ENCODE data around the gene NAALADL2. TPM values are rescaled to one million over a fixed set of nuclear protein-coding genes. Genes with fewer than 3 reads are reported as not detected.

The NAALADL2 gene
- polyA plus RNA-seq, 3 donors: not detected

DNA sequence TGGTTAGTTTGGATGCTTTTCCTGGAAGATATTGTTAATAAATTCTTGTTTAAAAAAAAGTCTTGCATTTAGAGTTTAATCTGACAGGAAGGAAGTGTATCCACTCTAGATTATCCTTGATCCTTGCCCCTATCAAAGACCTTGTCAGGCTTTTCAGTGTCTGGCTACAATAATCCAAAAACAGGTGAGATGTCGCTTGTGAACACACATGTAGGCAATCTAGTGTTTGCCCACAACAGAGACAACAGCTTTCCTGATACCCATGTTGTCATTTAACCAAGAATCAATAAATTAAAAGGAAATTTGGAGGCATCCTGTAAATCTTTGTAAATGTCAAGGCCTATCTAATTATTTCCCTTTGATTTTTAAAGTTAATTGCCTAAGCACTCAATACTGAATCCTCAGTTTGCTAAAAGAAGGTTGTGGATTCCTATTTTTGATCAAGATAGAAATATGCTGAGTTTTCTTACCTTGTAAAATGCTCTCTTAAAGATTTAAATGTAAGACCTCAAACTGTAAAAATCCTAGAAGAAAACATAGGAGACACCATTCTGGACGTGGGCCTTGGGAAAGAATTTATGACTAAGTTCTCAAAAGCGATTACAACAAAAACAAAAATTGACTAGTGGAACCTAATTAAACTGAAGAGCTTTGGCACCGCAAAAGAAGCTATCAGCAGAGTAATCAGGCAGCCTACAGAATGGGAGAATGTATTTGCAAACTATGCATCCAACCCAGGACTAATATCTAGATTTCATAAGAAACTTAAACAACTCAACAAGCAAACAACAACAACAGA lies 207.7 kb downstream of the NAALADL2 start:
- intact Hi-C loops (cut with micrococcal nuclease): no loop called here
- Mint-ChIP-seq H3K4me1 (no peaks in the 10 kb centered on the region), H3K9me3 (peaks cover 0 to 10% (median 3%) of the 10 kb centered on the region in 7 donors), H3K27ac (no peak overlapping the region), H3K36me3 (no peaks in the 10 kb centered on the region), H3K4me3 (no peak overlapping the region), H3K27me3 (ENCODE audit: low read depth in 3 of 3) (no peaks in the 10 kb centered on the region)
- no peak overlapping the region for H3K9ac ChIP-seq (ENCODE audit: insufficient read depth, low read length, poor library complexity, severe bottlenecking)
- DNase-seq: no peak
- no peak overlapping the region for H3K27ac ChIP-seq (ENCODE audit: low read depth in 1 of 2, low read length in 2 of 2)
- H4K20me1 ChIP-seq (ENCODE audit: insufficient read depth, low read length): no peaks in the 10 kb centered on the region
- no peaks in the 10 kb centered on the region for H3K36me3 ChIP-seq (replicated peaks in 1 of 2; ENCODE audit: control insufficient read depth in 1 of 2, insufficient read depth in 2 of 2, low read length in 2 of 2)
- H3K9me3 ChIP-seq (replicated peaks in 1 of 2; ENCODE audit: control insufficient read depth in 1 of 2, insufficient read depth in 1 of 2, low read length in 2 of 2): peaks cover 6 to 8% of the 10 kb centered on the region in 2 donors
- no peak overlapping the region for H2AFZ ChIP-seq (ENCODE audit: insufficient read depth, low read depth, low read length, poor library complexity, severe bottlenecking)
- 90% methylated on average over 2 of the region's 4 CpGs for WGBS (ENCODE audit: insufficient coverage)
- H3K4me3 ChIP-seq (replicated peaks in 1 of 3; ENCODE audit: low read depth in 2 of 3, low read length in 3 of 3): no peak overlapping the region
- H3K79me2 ChIP-seq (ENCODE audit: insufficient read depth, low read length): no peaks in the 10 kb centered on the region
- H3K4me2 ChIP-seq (replicated peaks; ENCODE audit: extremely low read depth, low read length, poor library complexity, severe bottlenecking): no peak overlapping the region
- no peak for TF ChIP-seq CTCF (IDR thresholded peaks at IDR 0.05)
- no peaks in the 10 kb centered on the region for H3K4me1 ChIP-seq (ENCODE audit: control insufficient read depth in 1 of 2, insufficient read depth in 2 of 2, low read length in 2 of 2)
- no peaks in the 10 kb centered on the region for H3K27me3 ChIP-seq (ENCODE audit: control insufficient read depth in 2 of 2, insufficient read depth in 2 of 2, low read length in 2 of 2)

- no peaks in the 10 kb centered on the region for H3K27me3 Mint-ChIP-seq (ENCODE audit: low read depth in 3 of 3)
- WGBS (ENCODE audit: insufficient coverage): no CpG with 5 or more reads among the region's 3 CpGs
- H3K4me1 Mint-ChIP-seq: no peaks in the 10 kb centered on the region
These were observed 209.5 kb downstream of the NAALADL2 start for GRCh38 chr3:175068587-175068986.

More at GRCh38 chr3:175068587-175068986, 209.5 kb downstream of the NAALADL2 start:
- peaks cover 4 to 6% of the 10 kb centered on the region in 2 donors for H3K9me3 ChIP-seq (replicated peaks in 1 of 2; ENCODE audit: control insufficient read depth in 1 of 2, insufficient read depth in 1 of 2, low read length in 2 of 2)
- TF ChIP-seq CTCF (IDR thresholded peaks at IDR 0.05): no peak
- H3K4me2 ChIP-seq (replicated peaks; ENCODE audit: extremely low read depth, low read length, poor library complexity, severe bottlenecking): no peak overlapping the region
- H3K36me3 Mint-ChIP-seq: no peaks in the 10 kb centered on the region
- H3K27ac ChIP-seq (ENCODE audit: low read depth in 1 of 2, low read length in 2 of 2): no peak overlapping the region
- no peak overlapping the region for H3K27ac Mint-ChIP-seq
- no peak overlapping the region for H3K4me3 Mint-ChIP-seq
- H3K9me3 Mint-ChIP-seq: peaks cover 0 to 10% (median 3%) of the 10 kb centered on the region in 7 donors
- H3K4me3 ChIP-seq (replicated peaks in 1 of 3; ENCODE audit: low read depth in 2 of 3, low read length in 3 of 3): no peak overlapping the region
- intact Hi-C loops (cut with micrococcal nuclease): no loop called here
- H3K27me3 ChIP-seq (ENCODE audit: control insufficient read depth in 2 of 2, insufficient read depth in 2 of 2, low read length in 2 of 2): no peaks in the 10 kb centered on the region
- H3K9ac ChIP-seq (ENCODE audit: insufficient read depth, low read length, poor library complexity, severe bottlenecking): no peak overlapping the region
- no peaks in the 10 kb centered on the region for H3K79me2 ChIP-seq (ENCODE audit: insufficient read depth, low read length)
- no peaks in the 10 kb centered on the region for H3K36me3 ChIP-seq (replicated peaks in 1 of 2; ENCODE audit: control insufficient read depth in 1 of 2, insufficient read depth in 2 of 2, low read length in 2 of 2)
- H4K20me1 ChIP-seq (ENCODE audit: insufficient read depth, low read length): no peaks in the 10 kb centered on the region
- DNase-seq: no peak
- no peaks in the 10 kb centered on the region for H3K4me1 ChIP-seq (ENCODE audit: control insufficient read depth in 1 of 2, insufficient read depth in 2 of 2, low read length in 2 of 2)
- H2AFZ ChIP-seq (ENCODE audit: insufficient read depth, low read depth, low read length, poor library complexity, severe bottlenecking): no peak overlapping the region

Data from CD14-positive monocyte (primary cell).